H1 (cell line): ENCODE results near the gene ZNF750.

Experiments used
- EP300 ChIP-seq, 2 experiments: IDR thresholded peaks; 1 replicate in 1 of 2; 2 replicates in 1 of 2; pipeline ENCODE4 v1.6.1; 2011 to 2012; ENCODE audit warnings: low read depth in 2 of 2, low read length in 2 of 2, mild to moderate bottlenecking in 2 of 2, borderline replicate concordance in 1 of 2, inconsistent platforms in 1 of 2, moderate library complexity in 1 of 2
- TF ChIP-seq, protein P1 (sequence below): IDR thresholded peaks from 2 replicates; pipeline ENCODE4 v1.6.1; 2012; ENCODE audit warnings: low read length, inconsistent platforms

- no peak for TF ChIP-seq EP300 (IDR thresholded peaks at IDR 0.05; ENCODE audit: borderline replicate concordance in 1 of 2, low read depth in 2 of 2, low read length in 2 of 2)
- TF ChIP-seq, protein P1, sequence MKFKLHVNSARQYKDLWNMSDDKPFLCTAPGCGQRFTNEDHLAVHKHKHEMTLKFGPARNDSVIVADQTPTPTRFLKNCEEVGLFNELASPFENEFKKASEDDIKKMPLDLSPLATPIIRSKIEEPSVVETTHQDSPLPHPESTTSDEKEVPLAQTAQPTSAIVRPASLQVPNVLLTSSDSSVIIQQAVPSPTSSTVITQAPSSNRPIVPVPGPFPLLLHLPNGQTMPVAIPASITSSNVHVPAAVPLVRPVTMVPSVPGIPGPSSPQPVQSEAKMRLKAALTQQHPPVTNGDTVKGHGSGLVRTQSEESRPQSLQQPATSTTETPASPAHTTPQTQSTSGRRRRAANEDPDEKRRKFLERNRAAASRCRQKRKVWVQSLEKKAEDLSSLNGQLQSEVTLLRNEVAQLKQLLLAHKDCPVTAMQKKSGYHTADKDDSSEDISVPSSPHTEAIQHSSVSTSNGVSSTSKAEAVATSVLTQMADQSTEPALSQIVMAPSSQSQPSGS = no peak
These were observed 6.8 kb downstream of the ZNF750 start for GRCh38 chr17:82832881-82833475.
